Epidermal melanocyte (primary cell): ENCODE measurements around the gene ZNF710.

Experiments
- DNase-seq: peaks from one replicate; pipeline ENCODE4 v3.0.0; 2011; ENCODE audit warnings: low spot score; ENCODE audit not compliant: insufficient read length

The ZNF710 gene

GRCh38 chr15:90078965-90079364 lies 77.8 kb downstream of the ZNF710 start:
- no peak for DNase-seq

GRCh38 chr15:90079619-90080457 lies 78.7 kb downstream of the ZNF710 start:
- no peak for DNase-seq

DNA sequence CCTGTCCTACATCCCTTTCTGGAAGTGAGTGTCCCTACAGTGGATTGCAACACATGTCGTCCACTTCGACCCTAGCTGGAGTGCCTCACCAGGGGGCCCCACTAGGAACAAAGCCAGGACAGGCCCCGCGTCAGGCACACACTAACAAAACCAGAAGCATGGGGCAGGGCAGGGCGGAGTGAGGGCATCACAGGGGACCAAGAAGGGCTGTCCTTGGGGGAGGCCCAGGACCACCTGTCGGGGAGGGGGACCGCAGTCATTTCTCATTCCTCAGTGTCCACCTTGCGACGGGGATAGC lies 79.3 kb downstream of the ZNF710 start:
- no peak for DNase-seq

GRCh38 chr15:90080818-90081393 lies 79.8 kb downstream of the ZNF710 start:
- no peak for DNase-seq

- no peak for DNase-seq
Observed at GRCh38 chr15:90082140-90082715, 81.1 kb downstream of the ZNF710 start.

GRCh38 chr15:90083419-90083818 lies 82.3 kb downstream of the ZNF710 start:
- no peak for DNase-seq

DNA sequence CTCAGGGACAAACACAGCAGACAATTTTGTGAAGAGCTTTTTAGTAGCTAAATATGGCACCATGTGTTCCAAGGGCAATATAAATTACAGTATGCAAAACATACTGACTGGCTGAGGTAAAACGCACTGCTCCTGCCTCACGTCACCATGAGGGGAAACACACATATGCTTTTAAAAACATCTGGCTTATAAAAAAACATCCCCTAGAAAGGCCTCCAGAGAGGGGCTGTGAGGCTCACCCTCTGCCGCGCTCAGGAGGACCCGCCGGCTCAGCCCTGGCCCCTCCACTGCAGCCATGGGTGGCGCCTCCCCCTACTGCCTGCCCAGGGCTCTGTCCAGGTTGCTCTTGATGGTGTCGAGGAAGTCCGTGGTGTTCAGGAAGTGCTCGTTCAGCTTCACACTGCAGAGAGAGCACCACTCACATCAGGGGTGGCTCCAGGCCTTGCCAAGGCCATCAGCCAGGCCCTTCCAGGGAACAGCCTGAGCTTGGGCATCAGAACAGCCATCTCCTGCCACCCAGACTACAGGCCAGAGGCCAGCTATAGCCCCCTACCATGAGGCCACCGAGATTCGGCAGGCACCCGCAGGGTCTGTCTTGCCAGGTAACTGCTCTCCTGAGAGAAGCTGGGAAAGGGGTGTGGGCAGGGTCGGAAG lies 83.0 kb downstream of the ZNF710 start:
- no peak for DNase-seq

DNA sequence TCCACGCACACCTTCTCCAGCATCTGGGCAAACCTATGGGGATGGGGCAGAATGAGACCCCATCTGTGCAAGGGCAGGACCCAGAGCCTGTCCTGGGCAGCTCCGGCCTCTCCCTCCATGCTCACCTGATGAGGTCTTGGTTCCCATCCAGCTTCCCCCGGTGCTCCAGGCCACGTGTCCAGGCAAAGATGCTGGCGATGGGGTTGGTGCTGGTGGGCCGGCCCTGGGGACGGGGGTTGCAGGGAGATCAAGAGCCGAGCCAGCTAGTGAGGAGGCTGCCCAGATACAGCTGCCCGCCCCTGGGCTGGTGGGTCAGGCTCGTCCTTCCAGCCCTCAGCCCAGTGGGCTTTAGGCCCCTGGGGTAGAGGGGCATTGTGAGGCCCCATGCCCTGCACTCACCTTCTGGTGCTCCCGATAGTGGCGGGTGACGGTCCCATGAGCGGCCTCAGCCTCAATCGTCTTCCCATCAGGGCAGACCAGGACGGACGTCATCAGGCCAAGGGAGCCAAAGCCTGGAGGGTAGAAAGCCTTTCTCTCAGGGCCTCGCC lies 83.8 kb downstream of the ZNF710 start:
- no peak for DNase-seq

- DNase-seq: no peak
Observed at GRCh38 chr15:90085565-90085964, 84.4 kb downstream of the ZNF710 start.

GRCh38 chr15:90086868-90087268 lies 85.7 kb downstream of the ZNF710 start:
- peak; percentile 34 for DNase-seq

- no peak for DNase-seq
Observed at GRCh38 chr15:90087454-90088154, 86.5 kb downstream of the ZNF710 start.

DNA sequence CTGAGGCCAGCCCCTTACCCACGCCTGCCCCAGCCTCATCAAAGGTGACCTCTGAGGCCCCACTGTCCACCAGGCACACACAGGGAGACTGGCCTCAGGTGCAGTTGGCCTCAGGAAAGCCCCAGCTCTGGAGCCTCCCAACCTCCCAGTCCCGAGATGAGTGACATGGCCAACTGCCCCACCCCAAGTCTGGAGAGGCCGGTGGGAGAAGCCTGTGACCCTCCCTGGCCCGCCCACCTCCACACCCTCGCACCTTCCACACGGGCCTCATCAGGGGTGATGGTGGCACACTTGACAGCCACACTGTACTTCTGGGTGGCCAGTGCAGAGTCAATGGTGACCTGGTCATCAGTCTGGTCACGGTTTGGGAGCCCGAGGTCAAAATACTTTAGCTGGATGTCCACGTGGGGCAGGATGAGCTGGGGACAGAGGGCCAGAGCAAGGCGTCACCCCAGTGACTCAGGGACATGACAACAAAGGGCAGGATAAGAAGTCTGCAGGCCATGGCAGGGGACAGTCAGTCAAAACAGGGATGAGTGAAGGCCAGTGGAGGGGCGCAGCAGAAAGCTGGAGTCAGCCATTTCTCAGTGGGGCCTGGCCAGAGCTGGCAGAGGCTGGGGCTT lies 89.2 kb downstream of the ZNF710 start:
- DNase-seq: no peak

GRCh38 chr15:90091156-90091931 lies 90.2 kb downstream of the ZNF710 start:
- no peak for DNase-seq

DNA sequence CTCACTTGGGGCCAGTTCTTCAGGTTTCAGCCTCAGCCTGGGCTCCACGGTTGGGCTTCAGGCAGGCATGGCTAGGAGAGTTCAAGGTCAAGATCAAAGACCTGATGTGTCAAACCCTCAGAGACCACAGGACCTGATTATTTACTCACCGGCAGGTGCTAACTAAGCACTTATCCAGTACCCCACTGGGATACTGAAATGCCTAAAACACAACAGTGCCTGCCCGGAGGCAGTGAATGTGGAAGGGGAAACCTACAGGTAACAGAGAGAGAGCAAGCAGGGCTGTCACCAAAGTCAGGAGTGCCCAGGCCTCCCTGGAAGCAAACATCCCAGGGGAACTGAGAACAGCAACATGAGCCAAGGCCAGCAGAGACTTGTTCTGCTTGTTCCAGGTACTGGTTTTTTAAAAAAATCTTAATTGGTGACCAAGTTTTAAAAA lies 94.4 kb downstream of the ZNF710 start:
- no peak for DNase-seq

DNA sequence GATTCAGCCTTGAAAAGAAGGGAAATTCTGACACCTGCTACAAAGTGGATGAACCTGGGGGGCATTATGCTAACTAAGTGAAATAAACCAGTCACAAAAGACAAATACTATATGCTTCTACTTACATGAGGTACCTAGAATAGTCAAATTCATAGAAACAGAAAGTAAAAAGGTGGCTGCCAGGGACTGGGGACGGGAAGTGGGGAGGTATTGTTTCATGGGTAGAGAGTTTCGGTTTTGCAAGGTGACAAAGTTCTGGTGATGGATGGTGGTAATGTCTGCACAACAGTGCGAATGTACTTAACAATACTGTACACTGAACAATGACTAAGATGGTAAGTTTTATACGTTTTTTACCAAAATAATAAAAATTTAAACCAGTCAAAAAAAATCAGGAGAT lies 96.4 kb downstream of the ZNF710 start:
- no peak for DNase-seq

- DNase-seq: no peak
Observed at GRCh38 chr15:90099072-90099867, 98.1 kb downstream of the ZNF710 start.

GRCh38 chr15:90099868-90100831 lies 99.0 kb downstream of the ZNF710 start:
- no peak for DNase-seq
